Uterus (tissue), 4 donors: Measurements from ENCODE around the gene OTUD5. TPM values are rescaled to one million over a fixed set of nuclear protein-coding genes. Genes with fewer than 3 reads are reported as not detected.

Experiments used
- DNase-seq, 2 donors: peaks; one replicate each; pipeline ENCODE4 v3.0.0-alpha.2; 2019 to 2020
- H3K27ac ChIP-seq, 2 donors: fragments of 200-600 bp; sonication (generic); 1 replicate in 1 of 2; 2 replicates in 1 of 2; pipeline ENCODE4 v1.5.1; 2016 to 2018
- H3K27me3 ChIP-seq, 2 donors: fragments of 200-600 bp; sonication (generic); one replicate each; pipeline ENCODE4 v1.5.1; 2018 to 2019; ENCODE audit warnings: control low read depth in 1 of 2
- H3K36me3 ChIP-seq, 2 donors: fragments of 200-600 bp; sonication (generic); one replicate each; pipeline ENCODE4 v1.5.1; 2019; ENCODE audit warnings: control low read depth in 1 of 2
- H3K4me1 ChIP-seq, 2 donors: fragments of 200-600 bp; sonication (generic); one replicate each; pipeline ENCODE4 v1.5.1; 2018 to 2019; ENCODE audit warnings: control low read depth in 1 of 2
- H3K4me3 ChIP-seq, 2 donors: fragments of 200-600 bp; sonication (generic); 1 replicate in 1 of 2; 2 replicates in 1 of 2; pipeline ENCODE4 v1.5.1; 2018 to 2019; ENCODE audit warnings: mild to moderate bottlenecking in 1 of 2
- H3K9me3 ChIP-seq, 2 donors: fragments of 200-600 bp; sonication (generic); one replicate each; pipeline ENCODE4 v1.5.1; 2019; ENCODE audit warnings: control low read depth in 1 of 2
- CTCF ChIP-seq, 4 experiments: fragments of 200-600 bp in 2 of 4; fragments of 450-650 bp in 2 of 4; sonication (generic) in 2 of 4; IDR thresholded peaks; one replicate each; pipeline ENCODE4 v1.5.1; 2016 to 2019; ENCODE audit warnings: antibody characterized with exemption in 4 of 4, mild to moderate bottlenecking in 2 of 4, moderate library complexity in 1 of 4
- POLR2A ChIP-seq, 2 donors: fragments of 450-650 bp; IDR thresholded peaks; one replicate each; pipeline ENCODE4 v1.6.1; 2016; ENCODE audit warnings: antibody characterized with exemption in 2 of 2, mild to moderate bottlenecking in 1 of 2, moderate library complexity in 1 of 2
- intact Hi-C: fragments of 100-400 bp; cut with DNase I; formaldehyde crosslinking; loops from one replicate; pipeline ENCODE4 v1.15.1; 2023; ENCODE audit warnings: low total_unique reads
- total RNA-seq, 4 donors: library from RNA; depleted of rRNA in 3 of 4; stranded (reverse); fragments of >200 nt in 3 of 4; gene quantifications; one replicate each; pipeline versions ENCODE4 v1.1.0 to v1.2.4, GENCODE V29; 2014 to 2023
- donor health status: DM: yes; HTN: yes; CAD: no.

OTUD5 gene
- total RNA-seq, 4 donors from 2014 or later = 8.5 to 58.7 (median 21.8) TPM

DNA sequence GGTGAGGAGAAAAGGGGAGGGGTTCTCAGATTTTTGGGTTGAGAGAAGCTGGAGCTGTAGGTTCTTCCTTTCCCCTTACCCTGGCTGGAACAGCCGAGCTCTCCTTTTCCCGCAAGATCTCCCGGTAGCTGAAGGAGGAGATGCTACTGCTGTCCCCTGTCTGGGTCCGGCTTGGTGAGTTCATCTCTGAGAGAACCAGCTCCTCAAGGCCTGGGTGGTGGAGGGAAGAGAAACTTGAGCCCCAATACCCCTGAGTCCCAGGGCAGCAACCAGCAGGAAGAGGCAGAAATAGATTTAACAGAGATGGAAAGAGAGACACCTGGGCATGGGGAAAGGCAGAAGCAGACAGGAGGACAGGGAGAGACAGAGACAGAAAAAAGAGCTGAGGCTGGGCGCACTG, 20.8 kb upstream of the OTUD5 start:
- Histone ChIP-seq H3K4me1 (no peaks in the 10 kb centered on the region), H3K27me3 (no peaks in the 10 kb centered on the region), H3K4me3 (no peak overlapping the region), H3K27ac (no peak overlapping the region), H3K9me3 (no peaks in the 10 kb centered on the region), H3K36me3 (no peaks in the 10 kb centered on the region)
- no peak for DNase-seq
- intact Hi-C loops = no loop called here
- TF ChIP-seq POLR2A (IDR thresholded peaks at IDR 0.05) (no peak), CTCF (IDR thresholded peaks at IDR 0.05) (no peak)

- Histone ChIP-seq H3K27me3 (no peaks in the 10 kb centered on the region), H3K9me3 (no peaks in the 10 kb centered on the region), H3K36me3 (no peaks in the 10 kb centered on the region), H3K4me3 (no peak overlapping the region), H3K4me1 (no peaks in the 10 kb centered on the region), H3K27ac (no peak overlapping the region)
- TF ChIP-seq CTCF (IDR thresholded peaks at IDR 0.05) (no peak), POLR2A (IDR thresholded peaks at IDR 0.05) (no peak)
- no peak for DNase-seq
- intact Hi-C loops = no loop called here
Measured at GRCh38 chrX:48976086-48976485, 18.7 kb upstream of the OTUD5 start.

DNA sequence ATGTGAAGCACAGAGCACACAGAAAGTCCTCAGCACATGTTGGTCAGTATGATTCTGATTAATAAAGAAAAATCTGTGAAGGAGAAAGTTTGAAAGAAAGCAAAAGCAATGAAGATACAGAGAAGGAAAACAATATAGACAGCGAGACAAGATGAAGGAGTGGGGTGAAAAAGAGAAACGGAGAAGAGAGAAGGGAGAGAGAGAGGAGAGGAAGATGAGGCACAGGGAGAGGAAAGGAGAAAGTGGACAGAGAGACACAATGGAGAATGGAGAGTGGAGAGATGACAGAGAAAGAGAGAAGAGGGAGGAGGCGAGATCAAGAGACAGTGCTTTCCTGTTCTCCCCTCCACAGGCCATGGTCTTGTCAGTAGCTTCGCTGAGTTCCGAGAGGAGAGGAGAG, 18.1 kb upstream of the OTUD5 start:
- H3K9me3 ChIP-seq = no peaks in the 10 kb centered on the region
- H3K4me1 ChIP-seq = no peaks in the 10 kb centered on the region
- H3K36me3 ChIP-seq = no peaks in the 10 kb centered on the region
- intact Hi-C loops = no loop called here
- H3K27ac ChIP-seq = no peak overlapping the region
- no peaks in the 10 kb centered on the region for H3K27me3 ChIP-seq
- H3K4me3 ChIP-seq = no peak overlapping the region
- TF ChIP-seq POLR2A (IDR thresholded peaks at IDR 0.05) (no peak), CTCF (IDR thresholded peaks at IDR 0.05) (no peak)
- DNase-seq = no peak

GRCh38 chrX:48975041-48975440, 17.6 kb upstream of the OTUD5 start:
- Histone ChIP-seq H3K36me3 (no peaks in the 10 kb centered on the region), H3K4me1 (no peaks in the 10 kb centered on the region), H3K9me3 (no peaks in the 10 kb centered on the region), H3K27me3 (no peaks in the 10 kb centered on the region), H3K27ac (no peak overlapping the region), H3K4me3 (no peak overlapping the region)
- no peak for DNase-seq
- TF ChIP-seq POLR2A (IDR thresholded peaks at IDR 0.05) (no peak), CTCF (IDR thresholded peaks at IDR 0.05) (no peak)
- intact Hi-C loops = no loop called here

DNA sequence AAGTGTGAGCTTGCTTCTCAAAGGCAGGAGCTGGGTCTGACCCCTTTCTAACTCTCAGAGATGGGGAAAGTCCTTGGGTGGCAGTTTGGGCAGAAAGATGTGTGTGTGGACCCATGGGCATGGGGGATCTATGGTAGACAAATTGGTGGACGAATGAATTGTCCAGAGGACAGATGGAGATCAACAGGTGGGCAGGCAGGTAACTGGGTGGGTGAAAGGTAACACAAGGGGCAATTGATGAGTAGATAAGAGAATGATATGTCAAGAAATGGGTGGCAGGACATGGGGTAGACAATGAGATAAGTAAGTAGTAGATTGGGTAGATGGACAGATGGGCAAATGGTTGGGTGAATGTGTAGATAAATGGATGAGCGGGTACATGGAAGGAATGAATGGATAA, 17.2 kb upstream of the OTUD5 start:
- no peak overlapping the region for H3K27ac ChIP-seq
- intact Hi-C loops = no loop called here
- H3K4me3 ChIP-seq = no peak overlapping the region
- TF ChIP-seq CTCF (IDR thresholded peaks at IDR 0.05) = no peak
- TF ChIP-seq POLR2A (IDR thresholded peaks at IDR 0.05) = no peak
- H3K4me1 ChIP-seq = no peaks in the 10 kb centered on the region
- DNase-seq = no peak
- no peaks in the 10 kb centered on the region for H3K36me3 ChIP-seq
- no peaks in the 10 kb centered on the region for H3K9me3 ChIP-seq
- H3K27me3 ChIP-seq = no peaks in the 10 kb centered on the region
